Peyer's patch (tissue), 4 donors: ENCODE measurements around the gene AMFR.

Experiments used
- CTCF ChIP-seq, 6 experiments: fragments of 450-650 bp in 4 of 6; fragments of 200-600 bp in 2 of 6; sonication (generic) in 1 of 6; IDR thresholded peaks; one replicate each; pipeline ENCODE4 v1.5.1; 2017 to 2019; ENCODE audit warnings: antibody characterized with exemption in 6 of 6, mild to moderate bottlenecking in 3 of 6, moderate library complexity in 1 of 6
- POLR2A ChIP-seq, 2 donors: fragments of 450-650 bp; IDR thresholded peaks; one replicate each; pipeline ENCODE4 v1.5.1; 2017; ENCODE audit warnings: antibody characterized with exemption in 2 of 2, mild to moderate bottlenecking in 2 of 2, moderate library complexity in 2 of 2

DNA sequence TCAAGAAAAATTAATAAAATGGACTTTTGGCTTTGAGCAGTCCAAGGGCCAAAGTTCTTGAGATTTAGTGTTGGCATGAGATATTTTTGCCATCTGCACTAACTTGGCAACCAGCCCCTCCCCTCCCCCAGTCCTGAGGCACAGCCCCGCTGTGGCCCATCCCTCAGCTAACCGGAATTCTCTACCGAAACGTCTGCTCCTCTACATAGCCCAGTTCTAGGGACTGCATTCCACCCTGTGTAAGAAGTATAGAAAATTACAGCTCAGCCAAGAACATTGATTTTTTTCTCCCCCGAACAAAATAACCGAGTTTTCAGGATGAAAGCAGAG is 97.5 kb downstream of the AMFR start:
- TF ChIP-seq CTCF (IDR thresholded peaks at IDR 0.05), result no peak
- no peak for TF ChIP-seq POLR2A (IDR thresholded peaks at IDR 0.05)
